Raji (cell line): ENCODE data around the gene SLC36A3.

ENCODE experiments used
- POLR2A ChIP-seq: IDR thresholded peaks from 2 replicates; pipeline ENCODE4 v1.6.1; 2011; ENCODE audit warnings: low read depth, low read length, control low read depth; ENCODE audit not compliant: insufficient read depth

The SLC36A3 gene

GRCh38 chr5:151303666-151304065 is at the start of gene SLC36A3:
SLC36A3 (minus strand) TSS chr5:151303766; CDS start chr5:151303354, 412 bp downstream.
- TF ChIP-seq POLR2A = no peak

GRCh38 chr5:151351671-151352070 is 48.1 kb upstream of the SLC36A3 start:
- no peak for TF ChIP-seq POLR2A

GRCh38 chr5:151348789-151349188 is 45.2 kb upstream of the SLC36A3 start:
- no peak for TF ChIP-seq POLR2A

- no peak for TF ChIP-seq POLR2A
Measured at GRCh38 chr5:151347369-151347768, 43.8 kb upstream of the SLC36A3 start, which contains the start of gene SLC36A2. SLC36A2 (minus strand) TSS chr5:151347559; CDS start chr5:151347460, 99 bp downstream.

GRCh38 chr5:151345808-151346478 is 42.4 kb upstream of the SLC36A3 start:
- no peak for TF ChIP-seq POLR2A

GRCh38 chr5:151345187-151345807 is 41.7 kb upstream of the SLC36A3 start:
- TF ChIP-seq POLR2A = no peak

GRCh38 chr5:151344088-151344487 is 40.5 kb upstream of the SLC36A3 start:
- TF ChIP-seq POLR2A = no peak

GRCh38 chr5:151340004-151340403 is 36.4 kb upstream of the SLC36A3 start:
- no peak for TF ChIP-seq POLR2A

- TF ChIP-seq POLR2A = no peak
Measured at GRCh38 chr5:151338734-151339133, 35.2 kb upstream of the SLC36A3 start.

GRCh38 chr5:151332857-151333256 is 29.3 kb upstream of the SLC36A3 start:
- no peak for TF ChIP-seq POLR2A

- no peak for TF ChIP-seq POLR2A
Measured at GRCh38 chr5:151328734-151329133, 25.2 kb upstream of the SLC36A3 start.

GRCh38 chr5:151327585-151327984 is 24.0 kb upstream of the SLC36A3 start:
- TF ChIP-seq POLR2A = no peak

- no peak for TF ChIP-seq POLR2A
Measured at GRCh38 chr5:151326266-151326665, 22.7 kb upstream of the SLC36A3 start.

GRCh38 chr5:151320481-151320880 is 16.9 kb upstream of the SLC36A3 start:
- TF ChIP-seq POLR2A = no peak

GRCh38 chr5:151318850-151319732 is 15.5 kb upstream of the SLC36A3 start:
- TF ChIP-seq POLR2A = no peak

GRCh38 chr5:151317871-151318270 is 14.3 kb upstream of the SLC36A3 start:
- TF ChIP-seq POLR2A = no peak

- no peak for TF ChIP-seq POLR2A
Measured at GRCh38 chr5:151315998-151316597, 12.5 kb upstream of the SLC36A3 start.
